Testis (tissue), 2 donors: ENCODE data around the gene DRD1.

Source experiments
- CTCF ChIP-seq, 3 experiments: fragments of 450-650 bp in 2 of 3; fragments of 200-600 bp in 1 of 3; sonication (generic) in 1 of 3; IDR thresholded peaks; one replicate each; pipeline ENCODE4 v1.5.1; 2016 to 2019; ENCODE audit warnings: antibody characterized with exemption in 3 of 3, mild to moderate bottlenecking in 2 of 3, moderate library complexity in 1 of 3
- POLR2A ChIP-seq: fragments of 450-650 bp; IDR thresholded peaks from one replicate; pipeline ENCODE4 v1.6.1; 2017; ENCODE audit warnings: antibody characterized with exemption, mild to moderate bottlenecking, moderate library complexity

DNA sequence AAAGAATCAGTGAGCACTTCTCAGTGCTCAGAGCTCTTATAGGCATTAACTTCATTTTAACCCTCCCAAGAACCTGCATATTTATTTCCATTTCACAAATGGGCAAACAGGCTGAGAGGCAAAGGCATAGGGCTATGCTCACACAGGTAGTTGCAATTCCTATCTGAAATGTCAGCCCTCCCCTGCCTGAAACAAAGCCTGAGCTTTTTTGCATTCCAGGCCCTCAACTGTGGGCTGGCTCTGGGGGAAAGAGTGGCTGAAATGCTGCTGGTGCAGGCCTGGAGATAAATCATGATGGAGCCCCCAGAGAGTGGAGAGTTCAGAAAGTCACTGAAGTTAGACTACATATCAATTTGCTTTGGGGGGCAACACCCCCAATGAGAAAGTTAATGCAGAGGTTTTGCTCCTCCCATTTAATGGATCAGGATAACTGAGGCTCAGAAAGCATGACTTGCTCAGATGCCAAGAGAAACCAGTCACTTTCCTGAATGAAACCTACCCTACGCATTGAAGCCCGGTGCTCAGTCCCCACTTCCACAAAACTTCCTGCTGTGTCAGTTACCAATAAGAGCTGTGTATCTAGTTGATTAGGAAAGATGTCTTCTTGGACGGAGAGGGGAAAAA, 5.6 kb downstream of the DRD1 start:
- TF ChIP-seq CTCF (IDR thresholded peaks at IDR 0.05) = no peak
- TF ChIP-seq POLR2A = no peak
